Activated T-helper 9 cell treated with anti-CD3 and anti-CD28 coated beads, Interleukin-2, amount 50 U/mL, for 16 hours (primary cell): ENCODE results near the gene NYNRIN.
"Not testable (repeated sequence)": the region's sequence is repeated elsewhere in the genome, so short reads cannot be mapped to it uniquely, and the experiment has no call there.

Experiments used
- DNase-seq: peaks from one replicate; pipeline ENCODE4 v3.0.0-alpha.2; 2020; ENCODE audit warnings: low read depth

The NYNRIN gene

DNA sequence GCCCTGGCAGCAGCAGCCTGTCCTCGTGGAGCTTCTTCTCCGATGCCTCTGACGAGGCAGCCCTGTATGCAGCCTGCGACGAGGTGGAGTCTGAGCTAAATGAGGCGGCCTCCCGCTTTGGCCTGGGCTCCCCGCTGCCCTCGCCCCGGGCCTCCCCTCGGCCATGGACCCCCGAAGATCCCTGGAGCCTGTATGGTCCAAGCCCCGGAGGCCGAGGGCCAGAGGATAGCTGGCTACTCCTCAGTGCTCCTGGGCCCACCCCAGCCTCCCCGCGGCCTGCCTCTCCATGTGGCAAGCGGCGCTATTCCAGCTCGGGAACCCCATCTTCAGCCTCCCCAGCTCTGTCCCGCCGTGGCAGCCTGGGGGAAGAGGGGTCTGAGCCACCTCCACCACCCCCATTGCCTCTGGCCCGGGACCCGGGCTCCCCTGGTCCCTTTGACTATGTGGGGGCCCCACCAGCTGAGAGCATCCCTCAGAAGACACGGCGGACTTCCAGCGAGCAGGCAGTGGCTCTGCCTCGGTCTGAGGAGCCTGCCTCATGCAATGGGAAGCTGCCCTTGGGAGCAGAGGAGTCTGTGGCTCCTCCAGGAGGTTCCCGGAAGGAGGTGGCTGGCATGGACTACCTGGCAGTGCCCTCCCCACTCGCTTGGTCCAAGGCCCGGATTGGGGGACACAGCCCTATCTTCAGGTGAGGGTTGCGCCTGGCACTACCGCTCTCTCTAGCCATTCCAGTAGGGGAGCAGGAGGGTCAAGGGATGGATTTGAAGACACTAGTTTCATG is 28.7 kb upstream of the NYNRIN start:
- DNase-seq = no peak

DNA sequence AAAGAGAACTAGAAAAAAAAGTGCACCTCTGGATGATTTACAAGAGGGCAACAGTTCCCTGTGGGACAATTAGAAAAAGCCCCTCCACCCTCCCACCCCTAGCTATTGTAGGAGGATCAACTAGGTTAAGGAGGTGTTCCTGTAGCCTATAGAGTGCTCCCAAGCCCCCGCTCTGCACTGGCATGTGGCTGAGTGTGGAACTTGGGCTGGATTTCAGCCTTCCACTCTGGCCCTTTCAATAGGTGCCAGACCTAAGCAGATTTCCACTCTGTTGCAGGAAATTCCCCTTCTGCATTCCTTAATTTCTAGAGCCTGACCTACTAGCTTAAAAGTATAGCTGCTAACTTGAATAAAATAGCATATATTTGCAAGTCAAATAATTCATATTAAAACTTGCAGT is 28.1 kb upstream of the NYNRIN start:
- no peak for DNase-seq

DNA sequence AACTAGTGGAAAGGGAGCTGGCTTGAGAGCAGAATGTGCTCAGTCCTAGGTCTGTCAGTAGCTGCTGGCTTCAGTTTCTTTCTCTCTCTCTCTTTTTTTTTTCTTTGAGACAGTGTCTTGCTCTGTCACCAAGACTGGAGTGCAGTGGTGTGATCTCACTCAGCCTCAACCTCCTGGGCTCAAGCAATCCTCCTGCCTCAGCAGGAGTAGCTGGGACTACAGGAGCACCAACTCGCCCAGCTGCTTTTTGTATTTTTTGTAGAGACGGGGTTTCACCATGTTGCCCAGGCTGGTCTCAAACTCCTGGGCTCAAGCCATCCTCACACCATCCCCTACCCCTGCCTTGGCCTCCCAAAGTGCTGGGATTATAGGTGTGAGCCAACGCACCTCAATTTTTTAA is 27.2 kb upstream of the NYNRIN start:
- DNase-seq = not testable (repeated sequence)

DNA sequence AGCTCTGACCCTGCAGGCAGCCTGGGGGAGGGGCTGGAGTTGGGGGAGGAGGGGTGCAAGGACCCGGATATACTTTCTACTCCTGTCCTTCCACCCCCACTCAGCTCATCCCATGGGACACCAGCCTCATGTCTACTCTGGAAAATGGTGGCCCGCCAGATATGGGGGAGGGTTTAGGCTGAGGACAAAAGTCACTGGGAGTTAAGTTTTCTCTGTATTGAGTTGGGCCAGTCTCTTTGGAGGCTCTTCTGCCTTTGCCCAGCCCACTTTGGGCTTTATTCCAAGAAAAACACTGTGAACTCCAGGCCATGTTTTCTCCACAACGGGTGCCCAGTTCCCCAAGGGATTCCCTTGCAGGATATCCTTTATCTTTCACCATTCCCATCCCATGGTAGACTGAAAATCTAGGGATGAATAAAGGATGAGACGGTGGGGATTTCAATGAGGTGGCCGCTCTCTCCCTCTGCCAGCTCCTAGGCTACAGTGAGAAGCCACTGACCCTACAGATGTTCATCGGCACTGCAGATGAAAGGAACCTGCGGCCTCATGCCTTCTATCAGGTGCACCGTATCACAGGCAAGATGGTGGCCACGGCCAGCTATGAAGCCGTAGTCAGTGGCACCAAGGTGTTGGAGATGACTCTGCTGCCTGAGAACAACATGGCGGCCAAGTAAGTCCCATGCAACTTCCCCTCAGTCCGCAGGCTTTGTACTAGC is 25.9 kb upstream of the NYNRIN start:
- DNase-seq = no peak

DNA sequence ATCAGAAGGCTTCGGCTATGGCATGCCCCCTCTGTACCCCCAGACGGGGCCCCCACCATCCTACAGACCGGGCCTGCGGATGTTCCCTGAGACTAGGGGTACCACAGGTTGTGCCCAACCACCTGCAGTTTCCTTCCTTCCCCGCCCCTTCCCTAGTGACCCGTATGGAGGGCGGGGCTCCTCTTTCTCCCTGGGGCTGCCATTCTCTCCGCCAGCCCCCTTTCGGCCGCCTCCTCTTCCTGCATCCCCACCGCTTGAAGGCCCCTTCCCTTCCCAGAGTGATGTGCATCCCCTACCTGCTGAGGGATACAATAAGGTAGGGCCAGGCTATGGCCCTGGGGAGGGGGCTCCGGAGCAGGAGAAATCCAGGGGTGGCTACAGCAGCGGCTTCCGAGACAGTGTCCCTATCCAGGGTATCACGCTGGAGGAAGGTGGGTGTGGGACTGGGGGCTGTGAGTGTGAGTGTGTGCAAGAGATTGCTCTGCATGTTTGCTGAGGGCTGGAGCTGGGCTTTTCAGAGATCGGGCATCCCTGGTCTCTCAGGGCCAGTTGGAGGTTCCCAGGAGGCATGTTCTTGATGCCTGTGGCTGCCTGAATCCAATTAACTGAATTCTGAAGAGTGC is 22.2 kb upstream of the NYNRIN start:
- DNase-seq = no peak

DNA sequence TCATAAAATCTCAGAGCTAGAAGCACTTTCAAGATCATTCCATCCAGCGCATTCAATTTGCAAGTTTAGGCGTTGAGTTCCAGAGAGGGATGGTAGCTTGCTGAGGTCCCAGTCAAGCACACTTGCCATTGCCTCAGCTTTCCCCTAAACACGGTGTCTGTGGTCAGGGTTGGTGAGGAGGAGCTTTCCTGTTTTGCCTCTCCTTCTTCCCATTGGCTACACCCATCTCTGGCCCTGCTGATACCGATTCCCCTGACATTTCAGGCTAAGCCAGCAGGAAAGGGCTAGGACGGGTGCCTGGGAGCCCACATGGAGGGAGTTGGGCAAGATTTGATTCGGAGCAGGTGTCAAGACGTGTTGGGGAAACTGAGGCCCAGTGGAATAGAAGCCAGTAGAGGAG is 21.7 kb upstream of the NYNRIN start:
- no peak for DNase-seq

DNA sequence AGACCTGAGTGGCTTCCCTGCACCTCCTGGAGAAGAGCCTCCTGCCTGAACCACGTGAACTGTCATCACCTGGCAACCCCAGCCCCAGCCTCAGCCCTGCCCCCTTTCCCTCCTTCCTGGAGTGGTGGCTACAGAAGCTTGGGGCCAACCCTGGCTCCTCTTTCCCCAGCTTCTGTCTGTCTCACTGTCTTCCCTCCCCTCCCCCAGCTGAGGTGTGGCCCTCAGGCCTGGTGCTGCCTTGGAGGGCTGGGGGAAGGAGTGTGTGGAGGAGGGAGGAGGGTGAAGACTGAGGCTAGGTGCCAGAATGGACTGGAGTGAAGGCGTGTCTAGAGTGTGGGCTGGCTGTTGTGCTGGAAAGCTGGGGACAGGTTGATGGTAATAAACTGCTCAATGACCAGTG is 21.1 kb upstream of the NYNRIN start:
- no peak for DNase-seq

DNA sequence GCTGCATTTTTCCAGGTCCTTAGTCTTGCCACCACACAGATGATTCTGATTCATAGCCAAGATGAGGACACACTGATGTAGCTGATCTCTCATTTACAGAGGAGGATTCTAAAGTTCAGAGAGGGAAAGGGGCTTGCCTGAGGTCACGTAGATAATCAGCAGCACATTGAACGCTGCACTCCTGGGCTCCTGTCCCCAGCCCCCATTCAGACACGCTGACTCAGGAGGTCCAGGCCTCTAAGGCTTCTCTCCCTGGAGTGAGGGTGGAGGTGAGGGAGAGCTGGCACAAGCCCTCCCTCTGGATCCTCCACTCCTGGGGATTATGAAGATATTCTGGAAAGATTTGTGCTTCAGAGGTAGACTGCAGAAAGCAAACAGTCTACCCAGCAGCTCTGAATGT is 20.5 kb upstream of the NYNRIN start:
- DNase-seq = no peak

DNA sequence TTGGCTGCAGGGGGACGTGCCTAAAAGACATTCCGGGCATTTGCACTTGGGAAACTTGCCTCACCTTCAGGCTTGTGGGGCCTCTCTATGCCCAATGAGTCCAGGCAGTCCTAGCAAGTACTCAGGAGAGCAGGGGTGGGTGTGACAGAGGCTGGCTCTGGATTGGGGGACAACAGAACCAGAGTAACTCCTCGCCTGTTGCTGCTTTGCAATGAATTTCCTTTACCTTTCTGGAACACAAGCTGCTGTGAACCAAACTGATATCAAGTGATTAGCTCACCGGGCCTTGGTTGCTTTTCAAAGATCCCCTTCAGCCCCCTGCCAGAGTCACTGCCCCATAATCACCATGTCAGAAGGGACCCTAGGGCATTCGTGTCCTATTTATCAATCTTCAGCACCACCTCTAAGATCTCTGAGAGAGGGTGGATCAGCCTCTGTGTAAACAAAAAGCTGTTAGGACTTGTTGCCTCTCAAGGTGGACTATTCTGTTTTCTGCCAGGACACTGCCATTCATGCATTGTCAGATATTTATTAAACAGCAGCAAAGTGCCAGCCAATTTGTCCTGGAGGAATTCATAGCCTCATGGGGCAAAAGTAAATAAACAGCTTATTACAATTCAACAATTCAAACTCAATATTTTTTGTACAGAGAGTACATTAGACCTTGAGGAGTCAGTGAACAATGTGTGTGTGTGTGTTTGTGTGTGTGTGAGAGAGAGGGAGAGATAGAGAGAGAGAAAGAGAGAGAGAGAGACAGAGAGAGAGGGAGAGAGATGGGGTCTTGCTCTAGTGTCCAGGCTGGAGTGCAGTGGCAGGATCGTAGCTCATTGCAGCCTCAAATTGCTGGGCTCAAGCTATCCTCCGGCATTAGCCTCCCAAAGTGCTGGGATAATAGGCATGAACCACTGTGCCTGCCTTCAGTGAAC is 19.6 kb upstream of the NYNRIN start:
- DNase-seq = no peak

DNA sequence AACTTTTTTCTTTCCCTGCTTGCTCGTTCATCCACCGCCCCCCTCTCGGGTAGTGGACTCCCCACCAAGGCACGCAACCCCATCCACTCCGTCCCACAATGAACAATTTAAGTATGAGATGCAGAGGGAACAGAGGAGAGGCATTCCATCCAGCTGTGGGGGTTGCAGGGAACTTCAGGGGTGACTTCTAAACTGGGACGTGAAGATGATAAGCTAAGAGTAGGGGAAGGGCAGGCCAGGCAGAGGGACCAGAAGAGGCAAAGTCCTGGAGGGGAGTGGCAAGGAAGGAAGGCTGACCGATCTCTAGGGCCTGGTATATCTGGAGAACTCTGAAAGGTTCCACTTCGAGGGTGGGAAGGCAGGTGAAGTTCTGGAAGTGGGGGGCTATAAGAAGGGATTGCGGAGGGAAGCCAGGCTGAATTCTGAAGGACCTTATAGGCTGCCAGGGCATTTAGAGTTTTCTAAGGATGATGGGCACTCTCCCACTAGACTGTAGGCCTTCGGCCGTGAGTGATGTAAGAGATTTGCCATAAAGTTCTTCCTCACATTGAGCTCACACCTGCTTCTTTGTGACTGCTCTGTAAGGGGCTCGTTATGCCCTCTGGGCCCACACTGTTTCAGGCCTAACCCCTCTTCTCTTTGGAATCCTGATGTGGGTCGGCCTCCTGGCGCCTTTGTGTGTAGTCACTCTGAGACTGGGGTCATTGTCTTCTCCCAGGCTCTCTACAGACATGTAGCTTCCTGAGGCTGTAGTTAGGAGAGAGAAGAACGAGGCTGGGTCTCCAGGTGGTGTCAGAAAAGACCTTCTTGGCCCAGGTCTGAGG is 18.7 kb upstream of the NYNRIN start:
- no peak for DNase-seq

DNA sequence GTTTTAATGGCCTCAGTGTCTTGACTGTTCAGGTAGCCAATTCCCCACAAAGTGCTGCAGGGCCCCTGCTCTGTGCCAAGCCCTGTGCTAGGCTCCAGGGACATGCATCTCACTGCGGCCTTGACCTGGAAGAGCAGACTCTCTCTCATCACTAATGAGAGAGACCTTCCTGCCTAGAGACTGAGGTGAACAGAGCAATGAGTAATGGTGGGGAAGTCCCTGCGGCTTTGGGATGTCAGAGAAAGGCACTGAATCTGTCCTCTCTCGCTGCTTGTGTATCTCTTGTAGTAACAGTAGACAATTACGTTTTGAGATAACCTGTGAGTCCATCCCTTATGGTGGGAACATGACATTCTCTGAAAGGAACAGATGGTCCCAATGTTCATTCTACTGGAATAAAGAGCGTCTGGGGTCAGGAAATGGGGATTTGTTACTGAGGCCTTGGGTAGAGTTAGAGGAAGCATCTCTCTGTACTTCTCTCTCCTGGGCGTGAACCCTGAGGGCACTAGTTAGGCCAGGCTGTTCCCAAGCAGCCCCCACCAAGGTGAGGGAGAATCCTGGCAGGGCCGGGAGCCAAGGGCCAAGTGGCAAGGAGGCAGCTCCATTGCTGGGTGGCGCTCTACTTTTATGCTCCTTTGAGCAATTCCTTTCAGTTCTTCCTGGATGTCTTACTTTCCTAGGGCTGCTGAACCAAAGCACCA is 17.3 kb upstream of the NYNRIN start:
- DNase-seq = no peak

DNA sequence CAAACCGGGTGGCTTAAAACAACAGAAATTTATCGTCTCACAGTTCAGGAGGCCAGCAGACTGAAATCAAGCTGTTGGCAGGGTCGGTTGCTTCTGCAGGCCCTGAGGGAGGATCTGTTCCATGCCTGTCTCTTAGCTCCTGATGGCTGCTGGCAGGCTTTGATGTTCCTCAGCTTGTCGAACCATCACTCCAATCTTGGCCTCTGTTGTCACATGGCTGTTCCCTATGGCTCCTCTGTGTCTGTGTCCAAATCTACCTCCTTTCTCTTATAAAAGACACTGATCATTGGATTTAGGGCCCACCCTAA is 16.8 kb upstream of the NYNRIN start:
- no peak for DNase-seq

DNA sequence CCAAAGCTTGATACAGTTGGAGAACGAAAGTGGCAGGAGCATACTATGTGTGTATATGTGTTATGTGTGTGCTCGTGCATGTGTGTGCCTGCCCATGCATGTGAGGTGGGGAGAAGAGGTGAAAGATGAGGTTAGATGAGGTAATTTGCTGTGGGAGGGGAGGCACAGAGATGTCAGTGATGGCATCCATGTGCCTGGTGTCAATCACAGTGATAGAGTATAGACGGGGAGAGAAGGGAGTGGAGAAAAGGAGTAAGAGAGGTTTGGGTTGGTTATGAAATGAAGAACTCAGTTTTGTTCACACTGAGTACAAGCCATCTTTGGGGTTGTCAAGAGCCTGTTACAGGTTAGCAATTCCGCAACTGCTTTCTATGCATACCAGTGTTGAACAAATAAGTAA is 14.6 kb upstream of the NYNRIN start:
- no peak for DNase-seq

DNA sequence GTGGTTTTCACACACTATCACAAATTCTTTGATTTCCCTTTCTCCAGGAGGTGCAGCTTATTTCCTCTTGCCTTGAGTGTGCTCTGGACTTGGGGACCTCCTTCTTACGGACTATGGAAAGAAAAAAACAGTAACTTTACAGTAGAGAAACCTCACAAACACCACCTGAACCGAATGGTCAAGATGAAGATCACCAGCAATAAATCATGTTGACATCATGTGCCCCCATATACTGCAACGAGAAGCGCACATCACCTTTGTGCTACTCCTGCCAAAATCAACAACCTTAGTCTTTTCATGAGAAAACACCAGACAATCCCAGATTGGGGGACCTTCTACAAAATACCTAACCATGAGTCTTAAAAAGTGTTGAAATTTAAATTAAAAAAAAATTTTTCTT is 13.3 kb upstream of the NYNRIN start:
- DNase-seq = no peak

DNA sequence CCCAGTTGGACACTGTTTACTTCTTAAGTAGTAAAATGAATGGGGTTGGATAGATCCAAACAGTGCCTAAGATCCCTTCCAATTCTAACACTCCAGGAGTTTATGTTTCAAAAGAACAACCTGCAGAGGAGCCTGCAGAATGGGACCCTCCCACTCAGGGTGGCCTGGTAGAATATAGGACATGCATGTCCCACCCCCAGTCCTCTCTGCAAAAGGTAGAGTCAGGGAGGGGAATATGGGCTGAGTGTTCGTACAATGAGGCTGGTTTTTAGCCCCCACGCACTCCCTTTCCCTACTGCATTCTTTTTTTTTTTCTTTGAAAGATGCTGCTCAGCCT is 11.8 kb upstream of the NYNRIN start:
- no peak for DNase-seq

DNA sequence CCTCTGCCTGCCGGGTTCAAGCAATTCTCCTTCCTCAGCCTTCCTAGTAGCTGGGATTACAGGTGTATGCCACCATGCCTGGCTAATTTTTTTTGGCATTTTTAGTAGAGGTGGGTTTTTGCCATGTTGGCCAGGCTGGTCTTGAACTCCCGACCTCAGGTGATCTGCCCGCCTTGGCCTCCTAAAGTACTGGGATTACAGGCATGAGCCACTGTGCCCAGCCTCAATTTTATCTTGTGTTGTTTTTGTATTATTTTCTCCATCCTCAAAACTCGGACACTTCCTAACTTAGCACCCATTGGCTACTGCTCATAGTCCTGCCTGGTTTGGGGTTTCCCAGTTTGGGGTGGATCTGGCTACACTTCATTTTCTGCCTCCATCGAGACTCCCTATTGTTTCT is 11.2 kb upstream of the NYNRIN start:
- DNase-seq = not testable (repeated sequence)

DNA sequence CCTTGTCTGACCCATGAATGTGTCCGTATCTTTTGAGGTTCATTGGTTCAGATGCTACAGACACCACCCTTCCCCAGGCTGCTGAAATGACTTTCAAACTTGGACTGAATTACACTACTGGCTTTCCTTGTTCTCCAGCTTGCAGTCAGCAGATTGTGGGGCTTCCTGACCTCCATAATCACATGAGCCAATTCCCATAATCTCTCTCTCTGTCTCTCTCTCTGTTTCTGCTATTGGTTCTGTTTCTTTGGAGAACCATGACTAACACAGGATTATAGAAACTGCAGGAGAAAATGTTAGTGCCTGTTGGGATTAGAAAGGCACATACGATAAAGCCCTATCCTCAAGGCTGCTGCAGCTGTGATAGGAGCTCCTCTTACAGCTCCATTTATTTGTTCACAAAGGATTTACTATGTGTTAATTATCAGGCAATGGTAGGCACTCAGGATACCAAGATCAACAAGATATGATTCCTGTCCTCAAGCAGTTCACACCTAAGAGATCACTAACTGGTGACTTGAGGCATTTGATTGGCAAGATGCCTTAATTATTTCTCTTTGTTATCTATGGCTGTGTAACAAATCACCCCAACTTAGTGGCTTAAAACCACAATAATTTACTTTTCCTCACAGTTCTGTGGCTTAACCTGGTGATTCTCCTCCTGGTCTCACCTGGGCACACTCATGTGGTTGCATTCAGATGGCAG is 10.2 kb upstream of the NYNRIN start:
- DNase-seq = no peak

DNA sequence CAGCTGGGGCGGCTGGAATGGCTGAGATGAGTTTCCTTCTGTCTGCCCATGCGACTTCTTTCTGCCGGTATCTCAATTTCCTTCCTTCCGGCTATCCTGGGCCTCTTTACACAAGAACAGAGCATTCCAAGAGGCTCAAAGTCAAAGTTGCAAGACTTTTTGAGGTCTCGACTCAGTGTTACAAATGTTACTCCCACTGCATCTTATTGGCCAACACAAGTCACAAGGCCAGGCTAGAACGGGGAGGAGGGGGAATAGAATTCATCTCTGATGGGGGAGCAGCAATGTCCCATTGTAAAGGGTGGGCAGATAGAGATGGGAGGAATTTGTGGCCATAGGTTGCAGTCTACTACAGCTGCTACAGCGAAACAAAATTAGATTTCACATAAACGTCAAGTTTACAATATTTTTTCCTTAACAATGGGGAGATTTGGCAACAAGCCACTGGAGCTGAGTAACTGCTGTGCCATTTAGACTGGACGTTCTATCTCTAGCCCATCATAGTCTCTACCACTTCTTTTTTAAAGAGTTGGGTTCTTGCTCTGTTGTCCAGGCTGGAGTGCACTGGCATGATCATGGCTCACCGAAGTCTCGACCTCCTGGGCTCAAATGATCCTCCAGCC is 9.5 kb upstream of the NYNRIN start:
- no peak for DNase-seq

DNA sequence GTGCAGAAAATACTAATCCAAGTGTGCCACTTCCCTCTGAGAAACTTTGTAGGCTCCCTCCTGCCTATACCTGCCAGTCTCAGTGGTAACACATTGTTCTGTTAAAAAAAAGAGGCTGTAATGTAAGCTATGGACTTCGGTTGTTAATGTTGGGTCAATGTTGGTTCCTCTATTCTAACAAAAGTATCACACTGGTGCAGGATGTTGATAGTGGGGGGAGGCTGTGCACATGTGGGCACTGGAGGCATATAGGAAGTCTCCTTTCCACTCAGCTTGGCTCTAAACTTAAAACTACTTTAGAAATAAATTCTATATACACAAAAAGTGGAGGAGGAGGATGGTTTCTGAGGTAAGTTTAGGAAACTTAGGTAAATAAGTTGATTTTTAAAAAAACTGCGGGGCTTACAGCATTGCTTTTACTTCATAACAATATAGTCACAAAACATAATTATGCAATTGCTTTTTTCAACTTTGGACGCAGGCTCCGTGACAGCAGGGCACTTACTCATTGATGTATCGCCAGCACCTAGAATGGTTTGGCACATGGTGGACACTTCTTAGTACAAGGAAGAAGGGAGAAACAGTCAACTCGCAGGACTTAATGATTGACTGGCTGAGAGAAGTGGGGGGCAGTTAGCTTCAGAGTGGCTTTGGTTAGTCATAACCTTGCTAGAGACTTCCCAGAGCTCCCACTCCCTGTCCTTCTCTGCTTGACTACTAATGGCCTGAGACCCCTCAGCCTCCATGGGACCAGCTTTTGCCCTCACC is 7.9 kb upstream of the NYNRIN start:
- DNase-seq = no peak
